GM10248 (cell line): ENCODE results near the gene FAM107B.

Experiments
- CTCF ChIA-PET: fragments of 300-600 bp; sonication (Branson Sonifier 250); formaldehyde crosslinking; extraction: SDS; loops from one replicate; lab custom pipeline; 2021; ENCODE audit warnings: antibody characterized with exemption; lab: Yijun Ruan, JAX
- POLR2A ChIA-PET: fragments of 350-650 bp; sonication (Branson Sonifier 250); formaldehyde crosslinking; extraction: SDS; loops from one replicate; lab custom pipeline; 2020; ENCODE audit warnings: antibody characterized with exemption; lab: Yijun Ruan, JAX
- DNase-seq: peaks from one replicate; pipeline ENCODE4 v3.0.0; 2012; ENCODE audit errors: extremely low spot score
- CTCF ChIP-seq: IDR thresholded peaks from 2 replicates; pipeline ENCODE4 v1.5.1; 2012; ENCODE audit warnings: mild to moderate bottlenecking, low read depth; ENCODE audit errors: extremely low read depth, missing control alignments, control extremely low read depth

Gene FAM107B

GRCh38 chr10:14774797-14775196, at the start of gene FAM107B:
Gene FAM107B, minus strand, starts transcription at chr10:14774897. Its CDS starts 234 bp downstream, at chr10:14774663.
- CTCF ChIA-PET = no interaction called here

GRCh38 chr10:14823966-14824365, 49.3 kb upstream of the FAM107B start:
- no peak for TF ChIP-seq CTCF
- no peak for DNase-seq
- POLR2A ChIA-PET = no interaction called here
- CTCF ChIA-PET = interaction anchor here (1.3 to 3.7 kb wide), 9 partner anchors 11 to 325 kb away, joined by 3 to 21 read pairs (median 6); partner anchors contain the start of genes CDNF, HSPA14 and MSANTD7

More at GRCh38 chr10:14774797-14775196, at the start of gene FAM107B:
- POLR2A ChIA-PET = no interaction called here
- no peak for DNase-seq
- no peak for TF ChIP-seq CTCF

- ChIA-PET CTCF (interaction anchor here (0.7 to 3.7 kb wide), 18 partner anchors 8 to 627 kb away, joined by 3 to 21 read pairs (median 4); partner anchors contain the start of genes CDNF, HSPA14 and MSANTD7), POLR2A (interaction anchor here (0.8 kb wide), 1 partner anchor 271 kb away, joined by 4 read pairs; no protein-coding TSS in a partner anchor)
- TF ChIP-seq CTCF = peak; percentile 77
- DNase-seq = peak; percentile 58
Observed at GRCh38 chr10:14822879-14823755, 48.4 kb upstream of the FAM107B start.

- POLR2A ChIA-PET = no interaction called here
Observed at GRCh38 chr10:14821635-14822375, 47.1 kb upstream of the FAM107B start.

GRCh38 chr10:14820775-14821154, 46.1 kb upstream of the FAM107B start:
- no peak for TF ChIP-seq CTCF
- ChIA-PET CTCF (no interaction called here), POLR2A (no interaction called here)
- no peak for DNase-seq

More at GRCh38 chr10:14821635-14822375, 47.1 kb upstream of the FAM107B start:
- DNase-seq = no peak
- TF ChIP-seq CTCF = no peak
- CTCF ChIA-PET = interaction anchor here (0.7 to 3.7 kb wide), 9 partner anchors 9 to 625 kb away, joined by 3 to 21 read pairs (median 6); partner anchors contain the start of genes CDNF, HSPA14 and MSANTD7
